ENCODE measurements around the gene CTDP1.

The CTDP1 gene, protein sequence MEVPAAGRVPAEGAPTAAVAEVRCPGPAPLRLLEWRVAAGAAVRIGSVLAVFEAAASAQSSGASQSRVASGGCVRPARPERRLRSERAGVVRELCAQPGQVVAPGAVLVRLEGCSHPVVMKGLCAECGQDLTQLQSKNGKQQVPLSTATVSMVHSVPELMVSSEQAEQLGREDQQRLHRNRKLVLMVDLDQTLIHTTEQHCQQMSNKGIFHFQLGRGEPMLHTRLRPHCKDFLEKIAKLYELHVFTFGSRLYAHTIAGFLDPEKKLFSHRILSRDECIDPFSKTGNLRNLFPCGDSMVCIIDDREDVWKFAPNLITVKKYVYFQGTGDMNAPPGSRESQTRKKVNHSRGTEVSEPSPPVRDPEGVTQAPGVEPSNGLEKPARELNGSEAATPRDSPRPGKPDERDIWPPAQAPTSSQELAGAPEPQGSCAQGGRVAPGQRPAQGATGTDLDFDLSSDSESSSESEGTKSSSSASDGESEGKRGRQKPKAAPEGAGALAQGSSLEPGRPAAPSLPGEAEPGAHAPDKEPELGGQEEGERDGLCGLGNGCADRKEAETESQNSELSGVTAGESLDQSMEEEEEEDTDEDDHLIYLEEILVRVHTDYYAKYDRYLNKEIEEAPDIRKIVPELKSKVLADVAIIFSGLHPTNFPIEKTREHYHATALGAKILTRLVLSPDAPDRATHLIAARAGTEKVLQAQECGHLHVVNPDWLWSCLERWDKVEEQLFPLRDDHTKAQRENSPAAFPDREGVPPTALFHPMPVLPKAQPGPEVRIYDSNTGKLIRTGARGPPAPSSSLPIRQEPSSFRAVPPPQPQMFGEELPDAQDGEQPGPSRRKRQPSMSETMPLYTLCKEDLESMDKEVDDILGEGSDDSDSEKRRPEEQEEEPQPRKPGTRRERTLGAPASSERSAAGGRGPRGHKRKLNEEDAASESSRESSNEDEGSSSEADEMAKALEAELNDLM
- total RNA-seq, result 71.3 to 94.1 reads per million in 2 experiments

- peak; percentile 82 for DNase-seq (ENCODE audit: low read depth)
These were observed at the start of gene CTDP1 for GRCh38 chr18:79679552-79680099. Gene CTDP1 (plus strand): TSS chr18:79679803. CDS start chr18:79679948, 145 bp downstream.

GRCh38 chr18:79630281-79631095, 49.1 kb upstream of the CTDP1 start:
- no peak for DNase-seq (ENCODE audit: low read depth)

DNA sequence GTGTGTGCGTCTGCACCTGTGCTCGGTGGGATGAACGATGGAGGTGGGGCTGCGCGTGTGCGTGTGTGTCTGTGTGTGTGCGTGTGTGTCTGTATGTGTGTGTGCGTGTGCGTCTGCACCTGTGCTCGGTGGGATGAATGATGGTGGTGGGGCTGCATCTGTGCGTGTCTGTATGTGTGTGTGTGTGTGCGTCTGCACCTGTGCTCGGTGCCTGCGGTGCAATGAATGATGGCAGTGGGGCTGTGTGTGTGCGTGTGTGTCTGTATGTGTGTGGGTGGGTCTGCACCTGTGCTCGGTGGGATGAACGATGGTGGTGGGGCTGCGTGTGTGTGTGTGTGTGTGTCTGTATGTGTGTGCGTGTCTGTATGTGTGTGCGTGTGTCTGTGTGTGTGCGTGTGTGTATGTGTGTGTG, 48.5 kb upstream of the CTDP1 start:
- no peak for DNase-seq (ENCODE audit: low read depth)

DNA sequence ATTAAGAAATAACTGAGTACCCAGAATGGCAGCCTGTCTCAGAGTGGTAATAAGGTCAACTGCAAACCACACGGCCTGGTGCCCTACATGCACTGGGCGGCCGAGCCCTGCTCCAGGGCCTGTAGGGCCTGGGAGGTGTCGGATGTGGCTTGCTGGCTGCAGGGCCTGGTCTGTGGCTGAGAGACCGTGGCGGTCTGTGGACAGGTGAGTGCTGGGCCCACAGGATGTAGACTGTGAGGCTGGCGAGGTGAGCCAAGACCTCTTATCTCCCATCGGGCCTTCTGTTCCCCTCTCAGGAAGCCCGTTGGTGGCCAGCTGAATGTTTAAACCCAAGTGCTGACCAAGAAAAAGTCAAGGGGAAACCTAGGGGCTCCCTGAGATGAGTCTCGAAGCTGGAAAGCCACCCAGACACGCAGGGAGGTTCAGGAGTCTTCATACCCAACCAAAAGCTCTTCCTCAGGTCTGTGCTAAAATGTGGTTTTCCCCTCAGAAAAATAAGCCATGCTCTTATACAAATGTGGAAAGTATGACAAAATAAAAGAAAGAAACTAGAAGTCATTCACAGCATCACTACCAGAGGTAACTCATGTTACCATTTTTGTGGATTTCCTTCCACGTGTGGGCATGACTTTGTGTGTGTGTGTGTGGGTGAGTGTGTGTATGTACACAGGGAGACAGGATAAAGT, 47.7 kb upstream of the CTDP1 start:
- no peak for DNase-seq (ENCODE audit: low read depth)

- DNase-seq (ENCODE audit: low read depth), result no peak
These were observed 46.8 kb upstream of the CTDP1 start for GRCh38 chr18:79632765-79633164.

- no peak for DNase-seq (ENCODE audit: low read depth)
These were observed 45.4 kb upstream of the CTDP1 start for GRCh38 chr18:79634186-79634585.

GRCh38 chr18:79634593-79635426, 44.8 kb upstream of the CTDP1 start:
- no peak for DNase-seq (ENCODE audit: low read depth)

GRCh38 chr18:79635427-79635726, 44.2 kb upstream of the CTDP1 start:
- DNase-seq (ENCODE audit: low read depth), result no peak

GRCh38 chr18:79637181-79637920, 42.3 kb upstream of the CTDP1 start:
- DNase-seq (ENCODE audit: low read depth), result no peak

GRCh38 chr18:79637921-79638909, 41.4 kb upstream of the CTDP1 start:
- DNase-seq (ENCODE audit: low read depth), result no peak

- no peak for DNase-seq (ENCODE audit: low read depth)
These were observed 40.4 kb upstream of the CTDP1 start for GRCh38 chr18:79639072-79639829.

GRCh38 chr18:79640064-79640672, 39.4 kb upstream of the CTDP1 start:
- DNase-seq (ENCODE audit: low read depth), result no peak

DNA sequence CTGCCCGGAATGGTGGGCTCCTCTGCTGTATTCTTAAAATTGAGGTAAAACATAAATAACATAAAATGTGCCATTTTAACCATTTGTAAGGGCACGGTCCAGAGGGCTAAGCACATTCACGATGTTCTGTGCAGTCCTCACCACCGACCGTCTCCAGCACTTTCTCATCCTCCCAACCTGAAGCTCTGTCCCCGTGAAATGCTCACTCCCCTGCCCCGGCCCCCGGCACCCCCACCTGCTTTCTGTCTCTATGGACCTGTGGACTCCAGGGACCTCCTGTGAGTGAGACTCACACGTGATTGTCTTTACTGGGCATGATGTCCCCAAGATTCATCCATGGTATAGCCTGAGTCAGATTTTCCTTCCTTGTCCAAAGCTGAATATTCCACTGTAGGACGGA, 38.7 kb upstream of the CTDP1 start:
- no peak for DNase-seq (ENCODE audit: low read depth)

DNA sequence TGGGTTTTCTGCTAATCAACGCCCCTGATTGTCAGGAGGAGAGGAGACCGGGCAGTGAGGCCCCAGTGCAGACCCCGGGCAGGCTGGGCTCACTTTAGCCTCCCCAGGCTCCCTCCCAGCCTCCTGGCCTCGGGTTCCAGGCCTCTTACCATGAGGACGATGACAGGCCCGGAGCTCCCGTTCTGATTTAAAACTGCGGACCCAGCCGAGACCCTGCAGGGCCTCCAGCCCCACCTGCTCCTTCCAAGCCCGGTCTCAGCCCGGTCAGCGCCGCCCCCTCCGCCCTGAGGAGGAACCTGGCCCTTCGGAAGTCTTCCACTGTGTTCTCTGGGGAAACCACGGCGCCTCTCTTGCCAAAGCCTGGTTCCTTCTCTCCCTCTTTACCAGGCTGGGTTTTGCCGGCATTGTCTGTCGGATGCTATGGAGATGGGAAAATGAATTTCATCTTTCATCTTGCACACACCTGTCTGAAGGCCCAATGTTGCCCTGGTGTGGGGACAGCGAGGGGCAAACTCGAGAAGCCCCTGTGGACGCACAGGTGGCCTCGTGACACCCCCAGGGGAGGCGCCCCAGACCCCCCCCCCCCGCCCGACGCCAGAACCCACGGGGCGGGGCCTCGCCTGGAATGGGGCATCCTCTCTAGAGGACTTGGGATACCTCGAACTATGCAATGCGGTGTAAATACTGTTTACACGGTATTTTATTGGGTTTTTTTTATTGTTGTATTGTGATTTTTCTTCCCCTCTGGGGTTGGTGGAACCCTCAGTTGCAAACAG, 37.7 kb upstream of the CTDP1 start:
- DNase-seq (ENCODE audit: low read depth), result no peak

DNA sequence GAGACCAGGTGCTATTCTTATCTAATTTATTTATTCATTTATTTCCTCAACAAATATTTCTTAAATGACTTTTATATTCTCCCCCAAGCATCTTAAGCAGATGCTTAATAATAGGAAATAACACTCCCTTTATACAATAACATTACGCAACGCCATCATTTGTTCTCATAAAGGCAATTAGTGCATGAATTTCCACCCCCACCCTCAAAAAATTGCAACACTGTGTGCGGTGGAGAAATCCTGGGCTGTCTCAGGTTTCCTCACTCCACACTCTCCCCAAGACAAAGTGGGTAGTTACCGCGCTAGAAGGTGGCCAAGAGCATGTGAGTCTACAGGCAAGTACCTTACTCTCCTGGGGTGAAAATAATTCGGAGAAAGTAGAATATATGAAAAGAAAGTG, 37.0 kb upstream of the CTDP1 start:
- DNase-seq (ENCODE audit: low read depth), result no peak

Measured in T follicular helper cell (primary cell).